ENCODE measurements around the gene GPR137C.

DNA sequence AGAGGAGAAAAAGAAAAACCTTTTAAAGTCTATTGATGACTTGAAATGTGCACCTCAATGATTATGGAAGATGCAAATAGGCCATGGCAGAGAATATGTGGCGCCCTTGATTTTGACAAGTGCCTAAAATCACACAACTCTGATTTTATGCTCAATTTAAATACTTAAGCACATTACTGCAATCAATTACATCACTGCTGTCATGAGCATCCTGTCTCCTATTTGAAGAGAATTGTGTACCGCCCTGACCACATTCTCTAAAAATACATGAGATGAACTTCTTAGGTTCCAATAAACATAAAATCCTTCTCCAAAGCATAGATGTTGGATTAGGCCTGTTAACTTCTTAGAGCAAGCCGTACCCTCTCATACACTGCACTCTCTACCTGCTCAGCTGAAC is 2.0 kb upstream of the GPR137C start:
- TF ChIP-seq POLR2A (IDR thresholded peaks at IDR 0.05; ENCODE audit: low read depth, low read length) (no peak), CHD1 (IDR thresholded peaks at IDR 0.05; ENCODE audit: low read depth, low read length) (no peak), RFX5 (IDR thresholded peaks at IDR 0.05; ENCODE audit: low read depth, low read length) (no peak), MXI1 (IDR thresholded peaks at IDR 0.05; ENCODE audit: borderline replicate concordance, low read depth, low read length) (no peak)
- TF ChIP-seq, protein P1, sequence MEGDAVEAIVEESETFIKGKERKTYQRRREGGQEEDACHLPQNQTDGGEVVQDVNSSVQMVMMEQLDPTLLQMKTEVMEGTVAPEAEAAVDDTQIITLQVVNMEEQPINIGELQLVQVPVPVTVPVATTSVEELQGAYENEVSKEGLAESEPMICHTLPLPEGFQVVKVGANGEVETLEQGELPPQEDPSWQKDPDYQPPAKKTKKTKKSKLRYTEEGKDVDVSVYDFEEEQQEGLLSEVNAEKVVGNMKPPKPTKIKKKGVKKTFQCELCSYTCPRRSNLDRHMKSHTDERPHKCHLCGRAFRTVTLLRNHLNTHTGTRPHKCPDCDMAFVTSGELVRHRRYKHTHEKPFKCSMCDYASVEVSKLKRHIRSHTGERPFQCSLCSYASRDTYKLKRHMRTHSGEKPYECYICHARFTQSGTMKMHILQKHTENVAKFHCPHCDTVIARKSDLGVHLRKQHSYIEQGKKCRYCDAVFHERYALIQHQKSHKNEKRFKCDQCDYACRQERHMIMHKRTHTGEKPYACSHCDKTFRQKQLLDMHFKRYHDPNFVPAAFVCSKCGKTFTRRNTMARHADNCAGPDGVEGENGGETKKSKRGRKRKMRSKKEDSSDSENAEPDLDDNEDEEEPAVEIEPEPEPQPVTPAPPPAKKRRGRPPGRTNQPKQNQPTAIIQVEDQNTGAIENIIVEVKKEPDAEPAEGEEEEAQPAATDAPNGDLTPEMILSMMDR (conservative IDR thresholded peaks at IDR 0.05; ENCODE audit: low read depth, low read length) = no peak
- TF ChIP-seq, protein P2, sequence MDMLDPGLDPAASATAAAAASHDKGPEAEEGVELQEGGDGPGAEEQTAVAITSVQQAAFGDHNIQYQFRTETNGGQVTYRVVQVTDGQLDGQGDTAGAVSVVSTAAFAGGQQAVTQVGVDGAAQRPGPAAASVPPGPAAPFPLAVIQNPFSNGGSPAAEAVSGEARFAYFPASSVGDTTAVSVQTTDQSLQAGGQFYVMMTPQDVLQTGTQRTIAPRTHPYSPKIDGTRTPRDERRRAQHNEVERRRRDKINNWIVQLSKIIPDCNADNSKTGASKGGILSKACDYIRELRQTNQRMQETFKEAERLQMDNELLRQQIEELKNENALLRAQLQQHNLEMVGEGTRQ (IDR thresholded peaks at IDR 0.05; ENCODE audit: low read depth, low read length) = no peak
